Kidney (tissue), 14 donors: ENCODE measurements around the gene PSMG2. TPM values are rescaled to one million over a fixed set of nuclear protein-coding genes. Genes with fewer than 3 reads are reported as not detected.
A peak's percentile ranks its signal among the peaks of the same experiment; 100 is the strongest.

ENCODE experiments used
- DNase-seq, 5 donors: peaks; one replicate each; pipeline ENCODE4 v3.0.0-alpha.2; 2013 to 2020
- FAIRE-seq: peaks from 2 replicates; lab custom pipeline; 2012; peaks lifted over from hg19 to GRCh38; lab: Jason Lieb, UNC
- H3K27ac ChIP-seq, 2 donors: one replicate each; pipeline ENCODE4 v1.7.0; 2013; ENCODE audit warnings: low read depth in 2 of 2, low read length in 2 of 2, inconsistent platforms in 1 of 2
- H3K27me3 ChIP-seq: one replicate; pipeline ENCODE4 v1.7.1; 2013; ENCODE audit warnings: low read length, inconsistent platforms; ENCODE audit not compliant: control insufficient read depth, insufficient read depth
- H3K36me3 ChIP-seq, 3 donors: one replicate each; pipeline versions ENCODE4 v1.7.0 to v1.7.1; 2013; ENCODE audit warnings: low read length in 3 of 3, control low read depth in 1 of 3, inconsistent platforms in 1 of 3; ENCODE audit not compliant: insufficient read depth in 3 of 3, control insufficient read depth in 2 of 3
- H3K4me1 ChIP-seq, 3 donors: one replicate each; pipeline versions ENCODE4 v1.7.0 to v1.7.1; 2013; ENCODE audit warnings: low read length in 3 of 3, inconsistent platforms in 1 of 3, low read depth in 1 of 3; ENCODE audit not compliant: control insufficient read depth in 2 of 3, insufficient read depth in 2 of 3
- H3K4me3 ChIP-seq, 3 donors: one replicate each; pipeline versions ENCODE4 v1.7.0 to v1.8.1; 2013; ENCODE audit warnings: low read length in 3 of 3, control low read depth in 1 of 3, inconsistent platforms in 1 of 3
- H3K9ac ChIP-seq, 3 donors: one replicate each; pipeline versions ENCODE4 v1.7.0 to v1.7.1; 2013; ENCODE audit warnings: low read length in 3 of 3, control low read depth in 1 of 3, inconsistent platforms in 1 of 3
- H3K9me3 ChIP-seq, 3 donors: one replicate each; pipeline versions ENCODE4 v1.7.0 to v1.7.1; 2013; ENCODE audit warnings: low read length in 3 of 3, control low read depth in 1 of 3, inconsistent platforms in 1 of 3; ENCODE audit not compliant: control insufficient read depth in 2 of 3, insufficient read depth in 1 of 3
- intact Hi-C: fragments of 100-400 bp; cut with DNase I; formaldehyde crosslinking; loops from one replicate; pipeline ENCODE4 v1.11.1; 2022
- polyA plus RNA-seq: library from polyadenylated mRNA; stranded (reverse); fragments of 350-450 nt; fragmentation: Illumina TruSeq; extraction: RNeasy Lipid Tissue Mini Kit (QIAGEN cat#74804); gene quantifications from one replicate; pipeline ENCODE4 v1.2.3, GENCODE V29; 2014; ENCODE audit warnings: low read depth, low replicate concordance; ENCODE audit not compliant: insufficient read depth
- total RNA-seq: library from RNA; stranded (reverse); fragmentation: NEBNext Ultra II Directional; extraction: Animal tissue kit (Norgen Biotek cat#: 25700); gene quantifications from one replicate; pipeline ENCODE4 v1.2.1, GENCODE V29; 2021
- TF ChIP-seq, protein P1 (sequence below): IDR thresholded peaks from 3 replicates; pipeline ENCODE4 v1.5.1; 2012; ENCODE audit warnings: mild to moderate bottlenecking, moderate library complexity, borderline replicate concordance; ENCODE audit not compliant: insufficient read depth; ENCODE audit errors: extremely low read depth
- donor health status: control.
- donor health status: control.
- donor health status: control.
- donor health status: control.
- donor health status: control.
- donor health status: DM: yes; HTN: yes; CAD: no.
- donor health status: Normal renal cell carcinoma (clear cell type).

Gene PSMG2
- total and polyA plus RNA-seq, 2 donors from 2014 or later: 66.2 to 108 TPM

DNA sequence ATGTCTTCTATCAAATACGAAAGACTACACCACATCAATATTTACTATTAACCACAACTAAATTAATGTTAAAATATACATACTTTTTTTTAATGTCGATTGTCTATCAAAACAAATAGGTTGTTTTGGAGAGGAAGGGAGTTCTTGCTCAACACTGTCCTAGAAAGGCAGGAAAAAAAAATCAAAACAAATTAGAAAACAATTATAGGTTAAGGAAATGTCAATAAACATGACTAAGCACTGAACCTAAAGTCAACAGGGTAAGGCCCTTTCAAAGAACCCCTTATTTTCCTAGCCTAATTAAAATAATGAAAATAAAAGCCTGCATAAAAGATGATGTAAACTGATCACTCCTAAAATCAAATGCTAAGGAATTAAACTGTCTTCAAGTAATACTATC is 3.1 kb upstream of the PSMG2 start:
- Histone ChIP-seq H3K9ac (no peak overlapping the region), H3K36me3 (peaks cover 3 to 7% (median 4%) of the 10 kb centered on the region in 3 donors), H3K4me1 (peaks cover 2 to 17% (median 11%) of the 10 kb centered on the region in 3 donors), H3K27me3 (no peaks in the 10 kb centered on the region), H3K9me3 (no peaks in the 10 kb centered on the region), H3K27ac (no peak overlapping the region), H3K4me3 (no peak overlapping the region)
- no peak for FAIRE-seq
- DNase-seq: no peak
- TF ChIP-seq, protein P1, sequence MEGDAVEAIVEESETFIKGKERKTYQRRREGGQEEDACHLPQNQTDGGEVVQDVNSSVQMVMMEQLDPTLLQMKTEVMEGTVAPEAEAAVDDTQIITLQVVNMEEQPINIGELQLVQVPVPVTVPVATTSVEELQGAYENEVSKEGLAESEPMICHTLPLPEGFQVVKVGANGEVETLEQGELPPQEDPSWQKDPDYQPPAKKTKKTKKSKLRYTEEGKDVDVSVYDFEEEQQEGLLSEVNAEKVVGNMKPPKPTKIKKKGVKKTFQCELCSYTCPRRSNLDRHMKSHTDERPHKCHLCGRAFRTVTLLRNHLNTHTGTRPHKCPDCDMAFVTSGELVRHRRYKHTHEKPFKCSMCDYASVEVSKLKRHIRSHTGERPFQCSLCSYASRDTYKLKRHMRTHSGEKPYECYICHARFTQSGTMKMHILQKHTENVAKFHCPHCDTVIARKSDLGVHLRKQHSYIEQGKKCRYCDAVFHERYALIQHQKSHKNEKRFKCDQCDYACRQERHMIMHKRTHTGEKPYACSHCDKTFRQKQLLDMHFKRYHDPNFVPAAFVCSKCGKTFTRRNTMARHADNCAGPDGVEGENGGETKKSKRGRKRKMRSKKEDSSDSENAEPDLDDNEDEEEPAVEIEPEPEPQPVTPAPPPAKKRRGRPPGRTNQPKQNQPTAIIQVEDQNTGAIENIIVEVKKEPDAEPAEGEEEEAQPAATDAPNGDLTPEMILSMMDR: no peak
- intact Hi-C loops: no loop called here

DNA sequence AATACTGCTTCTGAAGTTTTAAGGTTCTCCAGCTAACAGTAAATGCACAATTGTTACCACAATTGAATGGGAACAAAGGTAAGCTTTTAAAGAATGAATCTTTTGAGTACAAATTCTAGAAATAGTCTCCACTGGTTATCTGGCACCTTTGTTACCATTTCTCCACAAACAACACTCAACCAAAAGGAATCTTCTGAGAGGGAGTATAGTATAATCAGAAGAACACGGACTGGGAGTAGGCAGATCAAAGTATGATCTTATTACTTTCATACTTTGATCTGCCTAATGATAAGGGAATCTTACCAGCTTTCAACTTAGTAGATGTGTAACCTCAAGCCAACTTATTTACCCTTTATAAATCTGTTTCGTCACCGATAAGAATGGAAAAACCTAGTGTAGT is 1.7 kb upstream of the PSMG2 start:
- no peak overlapping the region for H3K27ac ChIP-seq
- H3K4me1 ChIP-seq: peaks cover 2 to 18% (median 11%) of the 10 kb centered on the region in 3 donors
- TF ChIP-seq, protein P1: no peak
- intact Hi-C loops: no loop called here
- no peak for DNase-seq
- no peaks in the 10 kb centered on the region for H3K9me3 ChIP-seq
- H3K9ac ChIP-seq: no peak overlapping the region
- H3K36me3 ChIP-seq: peaks cover 2 to 7% (median 3%) of the 10 kb centered on the region in 3 donors
- peak overlapping the region; percentile 82 to 96 (median 87) for H3K4me3 ChIP-seq
- FAIRE-seq: no peak
- no peaks in the 10 kb centered on the region for H3K27me3 ChIP-seq

DNA sequence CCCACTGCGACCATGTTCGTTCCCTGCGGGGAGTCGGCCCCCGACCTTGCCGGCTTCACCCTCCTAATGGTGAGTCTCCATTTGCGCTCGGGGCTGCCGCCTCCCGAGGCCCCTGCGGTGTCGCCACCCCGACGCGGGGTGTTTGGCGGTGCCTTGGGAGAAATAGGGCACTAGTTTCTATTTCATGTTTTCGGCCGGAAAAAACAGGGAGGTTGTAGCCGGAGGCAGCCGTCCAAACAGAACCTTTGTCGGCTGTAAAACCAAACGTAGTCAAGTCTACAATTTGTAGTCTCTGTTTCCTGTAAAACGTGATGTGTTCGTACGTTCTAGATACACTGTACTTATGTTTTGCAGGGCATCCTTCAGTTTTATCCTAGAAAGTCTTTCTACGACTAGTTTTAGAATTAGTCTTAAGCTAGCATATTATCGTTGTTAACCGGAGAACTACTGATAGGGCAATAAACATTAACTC is 290 bp downstream of the PSMG2 start:
- H3K27ac ChIP-seq: peak overlapping the region; percentile 98 to 99
- H3K9ac ChIP-seq: peak overlapping the region; percentile 61 to 88 (median 66)
- no peaks in the 10 kb centered on the region for H3K9me3 ChIP-seq
- TF ChIP-seq, protein P1: no peak
- H3K27me3 ChIP-seq: no peaks in the 10 kb centered on the region
- FAIRE-seq (no peak), DNase-seq (no peak)
- H3K4me1 ChIP-seq: peaks cover 2 to 18% (median 11%) of the 10 kb centered on the region in 3 donors
- H3K4me3 ChIP-seq: peak overlapping the region; percentile 82 to 96 (median 87)
- H3K36me3 ChIP-seq: peaks cover 3 to 13% (median 9%) of the 10 kb centered on the region in 3 donors
- intact Hi-C loops: no loop called here

DNA sequence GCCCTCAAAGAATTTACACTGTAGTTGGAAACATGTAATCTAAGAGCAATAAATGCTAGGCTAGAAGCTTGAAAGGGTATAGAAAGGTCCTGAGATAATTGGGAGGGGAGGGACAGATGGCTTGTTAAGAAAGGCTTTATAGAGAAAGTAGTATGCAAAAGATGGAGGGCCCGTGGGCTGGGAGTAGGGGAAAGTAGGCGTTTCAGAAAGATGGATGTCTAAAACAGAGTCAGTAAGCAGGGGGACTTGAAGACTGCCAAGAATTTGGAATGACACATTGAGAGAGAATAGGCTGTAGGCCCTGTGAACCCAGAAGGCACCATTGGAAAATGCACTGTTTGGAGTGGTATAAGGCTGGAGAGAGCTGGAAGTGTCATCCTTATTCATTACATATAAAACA is 822 bp downstream of the PSMG2 start:
- Histone ChIP-seq H3K27me3 (no peaks in the 10 kb centered on the region), H3K27ac (no peak overlapping the region), H3K36me3 (peaks cover 0 to 12% (median 6%) of the 10 kb centered on the region in 3 donors), H3K4me1 (peaks cover 2 to 18% (median 11%) of the 10 kb centered on the region in 3 donors), H3K9me3 (no peaks in the 10 kb centered on the region), H3K9ac (peak overlapping the region; percentile 61 to 88 (median 66)), H3K4me3 (peak overlapping the region; percentile 82 to 96 (median 87))
- FAIRE-seq (no peak), DNase-seq (peak in 1 of 5 donors; percentile 26)
- intact Hi-C loops: no loop called here
- TF ChIP-seq, protein P1: no peak
